A549 (cell line): Measurements from ENCODE around the gene FADS3. TPM values are rescaled to one million over a fixed set of nuclear protein-coding genes. Genes with fewer than 3 reads are reported as not detected.

Experiments used
- ATAC-seq, 2 experiments: fragments of 200-7000 bp in 1 of 2; fragments of >200 bp in 1 of 2; cut with Nextera tagmentation in 1 of 2; cut with Tn5 transposase in 1 of 2; 3 replicates each; pipeline versions ENCODE4 v1.8.0 to v1.9.1; 2018 to 2020; ENCODE audit warnings: mild to moderate bottlenecking in 1 of 2, moderate library complexity in 1 of 2
- CTCF ChIA-PET: fragments of 300-600 bp; sonication (Branson Sonifier 250); formaldehyde crosslinking; extraction: SDS; loops from one replicate; lab custom pipeline; 2021; ENCODE audit warnings: antibody characterized with exemption, inconsistent platforms; lab: Yijun Ruan, JAX
- POLR2A ChIA-PET: fragments of 350-600 bp; formaldehyde crosslinking; extraction: SDS; loops from one replicate; lab custom pipeline; 2021; ENCODE audit warnings: antibody characterized with exemption, inconsistent platforms; lab: Yijun Ruan, JAX
- DNase-seq, 2 experiments: peaks; one replicate each; pipeline versions ENCODE4 v3.0.0 to v3.0.0-alpha.2; 2011 to 2016; ENCODE audit warnings: low read depth in 1 of 2, low spot score in 1 of 2
- FAIRE-seq: peaks from 2 replicates; lab custom pipeline; 2011; peaks lifted over from hg19 to GRCh38; lab: Jason Lieb, UNC
- H3K27ac ChIP-seq, 2 experiments: fragments of >200 bp; sonication (Bioruptor Twin); formaldehyde crosslinking; 3 replicates each; pipeline ENCODE4 v1.5.1; 2016 to 2017
- H3K4me1 ChIP-seq: fragments of >200 bp; sonication (Bioruptor Twin); formaldehyde crosslinking; 3 replicates; pipeline ENCODE4 v1.6.1; 2016
- H3K4me2 ChIP-seq: fragments of >200 bp; sonication (Bioruptor Twin); formaldehyde crosslinking; 3 replicates; pipeline ENCODE4 v1.6.1; 2016
- H3K4me3 ChIP-seq: fragments of >200 bp; sonication (Bioruptor Twin); formaldehyde crosslinking; 3 replicates; pipeline ENCODE4 v1.5.1; 2016
- H3K9me3 ChIP-seq: fragments of >200 bp; sonication (Bioruptor Twin); formaldehyde crosslinking; 3 replicates; pipeline ENCODE4 v1.6.1; 2016
- BCL3 ChIP-seq: fragments of >200 bp; sonication (Bioruptor Twin); formaldehyde crosslinking; IDR thresholded peaks from 3 replicates; pipeline ENCODE4 v1.6.1; 2016
- CEBPB ChIP-seq, 2 experiments: fragments of >200 bp in 1 of 2; sonication (Bioruptor Twin) in 1 of 2; formaldehyde crosslinking in 1 of 2; IDR thresholded peaks; 2 replicates each; pipeline ENCODE4 v1.6.1; 2012 to 2016
- CHD2 ChIP-seq: fragments of 150-350 bp; IDR thresholded peaks from 2 replicates; pipeline ENCODE4 v1.6.1; 2014; ENCODE audit warnings: low read length; ENCODE audit not compliant: partially characterized antibody
- CTCF ChIP-seq: fragments of >200 bp; sonication (Bioruptor Twin); formaldehyde crosslinking; IDR thresholded peaks from 3 replicates; pipeline ENCODE4 v1.5.1; 2016
- FOSB ChIP-seq: fragments of 250-450 bp; sonication (Bioruptor Pico); IDR thresholded peaks from 2 replicates; pipeline ENCODE4 v1.5.0; 2020; ENCODE audit warnings: mild to moderate bottlenecking, moderate library complexity
- MAZ ChIP-seq: fragments of 150-350 bp; IDR thresholded peaks from 2 replicates; pipeline ENCODE4 v1.6.1; 2014; ENCODE audit warnings: antibody characterized with exemption, low read depth, low read length, borderline replicate concordance
- MYC ChIP-seq: IDR thresholded peaks from 2 replicates; pipeline ENCODE4 v1.6.1; 2012; ENCODE audit warnings: mild to moderate bottlenecking, inconsistent platforms, low read length, improper control_type of control experiment, borderline replicate concordance
- POLR2AphosphoS2 ChIP-seq: conservative IDR thresholded peaks from 2 replicates; pipeline ENCODE4 v1.6.1; 2012; ENCODE audit warnings: low read length, improper control_type of control experiment, inconsistent platforms
- RAD21 ChIP-seq, 2 experiments: fragments of >200 bp in 1 of 2; sonication (Bioruptor Twin) in 1 of 2; formaldehyde crosslinking in 1 of 2; IDR thresholded peaks in 1 of 2; conservative IDR thresholded peaks in 1 of 2; 2 replicates in 1 of 2; 3 replicates in 1 of 2; pipeline ENCODE4 v1.6.1; 2012 to 2018; ENCODE audit warnings: inconsistent platforms in 1 of 2
- SMC3 ChIP-seq: fragments of >200 bp; sonication (Bioruptor Twin); formaldehyde crosslinking; IDR thresholded peaks from 3 replicates; pipeline ENCODE4 v1.6.1; 2018; ENCODE audit warnings: inconsistent platforms
- TFCP2L1 ChIP-seq: fragments of 250-450 bp; sonication (Bioruptor Pico); IDR thresholded peaks from 2 replicates; pipeline ENCODE4 v1.5.0; 2021; ENCODE audit warnings: mild to moderate bottlenecking
- TP53 ChIP-seq: fragments of 250-450 bp; sonication (Bioruptor Pico); IDR thresholded peaks from 2 replicates; pipeline ENCODE4 v1.5.0; 2021; ENCODE audit warnings: mild to moderate bottlenecking, moderate library complexity
- ZSCAN20 ChIP-seq: fragments of 250-450 bp; sonication (Bioruptor Pico); IDR thresholded peaks from 2 replicates; pipeline ENCODE4 v1.8.0; 2022; ENCODE audit warnings: mild to moderate bottlenecking, moderate library complexity
- WGBS: methylation state at CpG from one replicate; pipeline ENCODE4 v1.1.6; 2017; ENCODE audit errors: missing lambda C conversion rate; 5-methylcytosine and 5-hydroxymethylcytosine counted together
- polyA plus RNA-seq, 4 experiments: library from polyadenylated mRNA; depleted of rRNA in 3 of 4; stranded (reverse); fragments of >200 nt; fragmentation: RNase III in 1 of 4; extraction: RNeasy Plus Mini Kit Qiagen cat#74134 plus additional on column Dnase treatment in 1 of 4; gene quantifications; 2 replicates in 3 of 4; 3 replicates in 1 of 4; pipeline ENCODE4 v1.2.3, GENCODE V29; 2011 to 2017
- TF ChIP-seq, protein P1 (sequence below): fragments of 200-600 bp; sonication (generic); IDR thresholded peaks from 2 replicates; pipeline ENCODE4 v1.6.1; 2016; ENCODE audit warnings: antibody characterized with exemption, mild to moderate bottlenecking, moderate library complexity
- TF ChIP-seq, protein P2 (sequence below): fragments of 250-450 bp; sonication (Bioruptor Pico); IDR thresholded peaks from 2 replicates; pipeline ENCODE4 v1.5.0; 2021; ENCODE audit warnings: mild to moderate bottlenecking, moderate library complexity, borderline replicate concordance
- TF ChIP-seq, protein P3 (sequence below): IDR thresholded peaks from 2 replicates; pipeline ENCODE4 v1.6.1; 2012

The FADS3 gene
- polyA plus RNA-seq, 2 of the 4 experiments (the other 2 are of a cell fraction), result 17.5 to 36.3 TPM

DNA sequence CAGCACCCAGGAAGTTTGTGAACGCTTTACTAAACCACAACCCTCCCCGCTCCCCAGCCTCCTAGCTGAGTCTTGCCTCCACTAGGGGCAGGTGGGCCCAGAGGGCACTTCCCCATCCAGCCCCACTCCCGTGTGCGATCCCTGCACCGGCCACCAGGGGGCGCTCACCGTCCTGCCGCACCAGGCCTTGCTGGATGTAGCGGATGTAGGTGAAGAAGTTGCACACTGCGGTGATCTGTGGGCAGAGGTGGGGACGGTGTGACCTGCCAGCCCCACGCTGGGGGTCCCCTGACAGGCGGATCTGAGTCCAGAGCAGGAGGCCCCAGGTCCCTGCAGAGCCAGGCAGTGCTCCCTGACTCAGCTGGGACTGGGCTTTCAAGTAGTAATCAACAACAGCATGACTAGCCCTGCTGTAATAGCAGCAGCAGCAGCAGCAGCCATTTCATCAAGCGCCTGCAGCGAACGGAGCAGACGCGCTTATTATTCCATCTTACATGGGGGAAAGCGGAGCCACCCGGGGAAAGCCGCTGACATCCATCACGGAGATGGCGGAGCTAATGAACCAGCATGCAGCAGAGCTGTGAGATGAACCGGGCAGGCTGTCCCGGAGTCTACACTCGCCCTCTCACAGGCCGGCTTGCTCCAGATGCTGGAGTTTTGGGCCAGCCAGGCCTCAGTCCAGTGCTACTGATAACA is 7.9 kb upstream of the FADS3 start (continued):
- TF ChIP-seq, protein P1, sequence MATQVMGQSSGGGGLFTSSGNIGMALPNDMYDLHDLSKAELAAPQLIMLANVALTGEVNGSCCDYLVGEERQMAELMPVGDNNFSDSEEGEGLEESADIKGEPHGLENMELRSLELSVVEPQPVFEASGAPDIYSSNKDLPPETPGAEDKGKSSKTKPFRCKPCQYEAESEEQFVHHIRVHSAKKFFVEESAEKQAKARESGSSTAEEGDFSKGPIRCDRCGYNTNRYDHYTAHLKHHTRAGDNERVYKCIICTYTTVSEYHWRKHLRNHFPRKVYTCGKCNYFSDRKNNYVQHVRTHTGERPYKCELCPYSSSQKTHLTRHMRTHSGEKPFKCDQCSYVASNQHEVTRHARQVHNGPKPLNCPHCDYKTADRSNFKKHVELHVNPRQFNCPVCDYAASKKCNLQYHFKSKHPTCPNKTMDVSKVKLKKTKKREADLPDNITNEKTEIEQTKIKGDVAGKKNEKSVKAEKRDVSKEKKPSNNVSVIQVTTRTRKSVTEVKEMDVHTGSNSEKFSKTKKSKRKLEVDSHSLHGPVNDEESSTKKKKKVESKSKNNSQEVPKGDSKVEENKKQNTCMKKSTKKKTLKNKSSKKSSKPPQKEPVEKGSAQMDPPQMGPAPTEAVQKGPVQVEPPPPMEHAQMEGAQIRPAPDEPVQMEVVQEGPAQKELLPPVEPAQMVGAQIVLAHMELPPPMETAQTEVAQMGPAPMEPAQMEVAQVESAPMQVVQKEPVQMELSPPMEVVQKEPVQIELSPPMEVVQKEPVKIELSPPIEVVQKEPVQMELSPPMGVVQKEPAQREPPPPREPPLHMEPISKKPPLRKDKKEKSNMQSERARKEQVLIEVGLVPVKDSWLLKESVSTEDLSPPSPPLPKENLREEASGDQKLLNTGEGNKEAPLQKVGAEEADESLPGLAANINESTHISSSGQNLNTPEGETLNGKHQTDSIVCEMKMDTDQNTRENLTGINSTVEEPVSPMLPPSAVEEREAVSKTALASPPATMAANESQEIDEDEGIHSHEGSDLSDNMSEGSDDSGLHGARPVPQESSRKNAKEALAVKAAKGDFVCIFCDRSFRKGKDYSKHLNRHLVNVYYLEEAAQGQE, result no peak
- TF ChIP-seq CEBPB (IDR thresholded peaks at IDR 0.05), result no peak
- TF ChIP-seq SMC3, result peak; percentile 99

DNA sequence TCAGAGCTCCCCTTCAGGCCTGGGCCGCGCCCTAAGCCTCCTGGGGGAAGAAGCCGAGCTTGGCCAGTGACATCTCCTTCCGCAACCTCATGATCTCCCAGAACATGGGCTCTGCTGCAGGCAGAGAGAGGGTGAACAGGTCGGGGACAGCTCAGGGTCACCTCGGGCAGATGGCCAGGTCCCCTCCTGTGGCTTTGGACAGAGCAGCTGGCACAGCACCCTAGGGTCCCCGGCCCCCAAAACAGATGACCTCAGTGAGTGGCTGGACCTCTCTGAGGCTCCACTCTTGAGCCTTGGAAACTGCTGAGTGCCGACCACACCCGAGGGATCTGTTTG is 6.9 kb upstream of the FADS3 start:
- FAIRE-seq, result no peak
- peak overlapping the region; percentile 66 to 82; a peak in 5 of 6 replicates for H3K27ac ChIP-seq
- TF ChIP-seq POLR2AphosphoS2, result no peak
- no peak for TF ChIP-seq MAZ
- TF ChIP-seq, protein P2, sequence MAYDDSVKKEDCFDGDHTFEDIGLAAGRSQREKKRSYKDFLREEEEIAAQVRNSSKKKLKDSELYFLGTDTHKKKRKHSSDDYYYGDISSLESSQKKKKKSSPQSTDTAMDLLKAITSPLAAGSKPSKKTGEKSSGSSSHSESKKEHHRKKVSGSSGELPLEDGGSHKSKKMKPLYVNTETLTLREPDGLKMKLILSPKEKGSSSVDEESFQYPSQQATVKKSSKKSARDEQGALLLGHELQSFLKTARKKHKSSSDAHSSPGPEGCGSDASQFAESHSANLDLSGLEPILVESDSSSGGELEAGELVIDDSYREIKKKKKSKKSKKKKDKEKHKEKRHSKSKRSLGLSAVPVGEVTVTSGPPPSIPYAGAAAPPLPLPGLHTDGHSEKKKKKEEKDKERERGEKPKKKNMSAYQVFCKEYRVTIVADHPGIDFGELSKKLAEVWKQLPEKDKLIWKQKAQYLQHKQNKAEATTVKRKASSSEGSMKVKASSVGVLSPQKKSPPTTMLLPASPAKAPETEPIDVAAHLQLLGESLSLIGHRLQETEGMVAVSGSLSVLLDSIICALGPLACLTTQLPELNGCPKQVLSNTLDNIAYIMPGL (CRISPR knock-in tag), result no peak
- TF ChIP-seq MYC, result no peak
- TF ChIP-seq TFCP2L1, result no peak
- no peak for TF ChIP-seq CEBPB (IDR thresholded peaks at IDR 0.05)
- TF ChIP-seq BCL3, result no peak
- TF ChIP-seq, all 56 proteins: peak for 0
- no peaks in the 10 kb centered on the region for H3K9me3 ChIP-seq
- WGBS, result 75% methylated on average over 6 of the region's 9 CpGs
- no peak for DNase-seq
- H3K4me3 ChIP-seq, result no peak overlapping the region
- H3K4me2 ChIP-seq, result peak overlapping the region; percentile 27; the same call in 2 of the 3 replicates
- no peak for ATAC-seq
- POLR2A ChIA-PET, result interaction anchor here (1.1 kb wide), 1 partner anchor 50 kb away, joined by 5 read pairs; no protein-coding TSS in a partner anchor
- CTCF ChIA-PET, result interaction anchor here (1.0 to 19.8 kb wide), 43 partner anchors 8 to 249 kb away, joined by 3 to 565 read pairs (median 10); partner anchors contain the start of genes BEST1, FADS3, FTH1 and RAB3IL1
- peaks cover 30% of the 10 kb centered on the region for H3K4me1 ChIP-seq

GRCh38 chr11:61897387-61898246 is 6.3 kb upstream of the FADS3 start:
- peak; percentile 65 to 86 for ATAC-seq
- H3K27ac ChIP-seq, result peak overlapping the region; percentile 66 to 82; a peak in 5 of 6 replicates
- ChIA-PET POLR2A (interaction anchor here (1.1 kb wide), 1 partner anchor 50 kb away, joined by 5 read pairs; no protein-coding TSS in a partner anchor), CTCF (interaction anchor here (0.6 to 19.8 kb wide), 50 partner anchors 8 to 723 kb away, joined by 3 to 565 read pairs (median 6); partner anchors contain the start of genes BEST1, FADS3, FTH1 and RAB3IL1)
- no peak overlapping the region for H3K4me3 ChIP-seq
- FAIRE-seq, result no peak
- peak; percentile 94 to 96 for TF ChIP-seq RAD21 (conservative IDR thresholded peaks at IDR 0.05 in 1 of 2, IDR thresholded peaks at IDR 0.05 in 1 of 2)
- TF ChIP-seq ZSCAN20 (CRISPR knock-in tag), result no peak
- peak; percentile 90 for TF ChIP-seq CTCF
- TF ChIP-seq, protein P3, sequence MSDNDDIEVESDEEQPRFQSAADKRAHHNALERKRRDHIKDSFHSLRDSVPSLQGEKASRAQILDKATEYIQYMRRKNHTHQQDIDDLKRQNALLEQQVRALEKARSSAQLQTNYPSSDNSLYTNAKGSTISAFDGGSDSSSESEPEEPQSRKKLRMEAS, result no peak
- peak; percentile 95 for TF ChIP-seq SMC3
- no peak for TF ChIP-seq CHD2
- no peak for TF ChIP-seq FOSB
- TF ChIP-seq, protein P2 (CRISPR knock-in tag), result no peak
- no peak for TF ChIP-seq TP53 (CRISPR knock-in tag)
- peak overlapping the region; percentile 27; the same call in 2 of the 3 replicates for H3K4me2 ChIP-seq
- no peaks in the 10 kb centered on the region for H3K9me3 ChIP-seq
- WGBS, result 55% methylated on average over 11 of the region's 17 CpGs
- peaks cover 32% of the 10 kb centered on the region for H3K4me1 ChIP-seq
- DNase-seq, result peak; percentile 72 to 91
